ENCODE measurements around the gene TLDC2.

The TLDC2 gene

DNA sequence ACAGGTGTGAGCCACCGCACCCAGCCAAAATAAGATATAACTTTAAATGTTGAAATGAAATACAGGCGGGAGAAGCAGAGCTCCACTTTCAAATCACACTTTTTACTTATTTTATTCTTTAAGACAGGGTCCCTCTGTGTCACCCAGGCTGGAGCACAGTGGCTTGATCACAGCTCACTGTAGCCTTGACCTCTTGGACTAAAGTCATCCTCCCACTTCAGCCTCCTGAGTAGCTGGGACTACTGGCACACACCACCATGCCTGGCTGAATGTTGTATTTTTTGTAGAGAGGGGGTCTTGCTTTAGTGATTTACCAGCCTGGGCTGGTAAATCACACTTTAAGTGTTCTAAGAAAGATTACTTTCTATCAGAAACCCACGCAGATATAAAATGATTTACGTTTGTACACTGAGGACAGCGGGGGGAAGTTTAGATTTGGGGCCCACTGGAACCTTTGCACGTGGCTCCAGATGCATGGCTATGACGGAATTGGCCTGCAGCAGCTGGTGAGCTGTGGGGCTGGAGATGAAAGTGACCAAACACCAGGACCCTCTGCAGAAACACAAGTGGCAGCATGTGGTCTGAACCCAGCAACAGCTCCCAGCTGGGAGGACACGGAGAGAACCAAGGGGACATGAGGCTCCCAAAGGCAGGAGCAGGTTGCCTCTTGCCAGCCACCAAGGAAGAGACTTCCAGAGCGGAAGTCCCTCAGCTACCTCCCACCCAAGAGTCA, 26.4 kb upstream of the TLDC2 start:
- H3K27ac ChIP-seq: no peak overlapping the region
- DNase-seq (ENCODE audit: low read depth, low spot score): no peak

DNA sequence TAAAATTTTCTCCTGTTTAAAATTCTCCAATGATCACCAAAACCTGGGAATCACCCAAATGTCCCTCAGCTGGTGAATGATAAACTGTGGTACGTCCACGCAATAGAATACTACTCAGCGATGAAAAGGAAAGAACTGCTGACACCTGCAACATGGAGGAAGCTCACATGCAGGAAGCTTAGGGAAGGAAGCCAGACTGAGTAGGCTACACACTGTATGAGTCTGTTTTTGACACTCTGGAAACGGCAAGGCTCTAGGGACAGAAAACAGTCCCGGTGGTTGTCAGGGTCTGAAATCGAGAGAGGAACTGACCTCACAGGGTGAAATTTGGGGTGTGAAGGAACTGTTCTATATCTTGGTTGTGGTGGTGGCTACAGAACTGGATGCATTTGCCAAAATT, 25.2 kb upstream of the TLDC2 start:
- H3K27ac ChIP-seq: no peak overlapping the region

DNA sequence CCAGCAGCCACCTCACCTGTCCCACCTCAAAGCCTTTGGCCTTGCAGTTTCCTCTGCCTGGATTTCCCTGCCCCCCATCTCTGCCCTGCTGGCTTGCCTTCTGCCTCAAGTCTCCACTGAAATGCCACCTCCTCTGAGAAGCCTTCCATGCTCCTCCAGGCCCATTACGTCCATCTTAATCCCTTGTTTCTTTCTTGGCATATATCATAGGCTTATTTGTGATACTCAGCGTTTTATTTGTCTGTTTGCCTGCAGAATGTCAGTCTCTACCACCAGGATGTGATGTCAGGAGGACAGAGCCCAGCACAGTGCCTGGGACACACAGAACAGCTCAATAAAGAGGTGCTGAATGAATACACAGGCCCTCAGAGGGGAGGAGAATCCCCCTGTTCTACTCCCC, 24.4 kb upstream of the TLDC2 start:
- no peak overlapping the region for H3K27ac ChIP-seq
- DNase-seq (ENCODE audit: low read depth, low spot score): no peak

More for the DNA sequence above, 25.2 kb upstream of the TLDC2 start:
- no peak for DNase-seq (ENCODE audit: low read depth, low spot score)

- no peak for DNase-seq (ENCODE audit: low read depth, low spot score)
- no peak overlapping the region for H3K27ac ChIP-seq
Observed at GRCh38 chr20:36852187-36852586, 23.8 kb upstream of the TLDC2 start.

DNA sequence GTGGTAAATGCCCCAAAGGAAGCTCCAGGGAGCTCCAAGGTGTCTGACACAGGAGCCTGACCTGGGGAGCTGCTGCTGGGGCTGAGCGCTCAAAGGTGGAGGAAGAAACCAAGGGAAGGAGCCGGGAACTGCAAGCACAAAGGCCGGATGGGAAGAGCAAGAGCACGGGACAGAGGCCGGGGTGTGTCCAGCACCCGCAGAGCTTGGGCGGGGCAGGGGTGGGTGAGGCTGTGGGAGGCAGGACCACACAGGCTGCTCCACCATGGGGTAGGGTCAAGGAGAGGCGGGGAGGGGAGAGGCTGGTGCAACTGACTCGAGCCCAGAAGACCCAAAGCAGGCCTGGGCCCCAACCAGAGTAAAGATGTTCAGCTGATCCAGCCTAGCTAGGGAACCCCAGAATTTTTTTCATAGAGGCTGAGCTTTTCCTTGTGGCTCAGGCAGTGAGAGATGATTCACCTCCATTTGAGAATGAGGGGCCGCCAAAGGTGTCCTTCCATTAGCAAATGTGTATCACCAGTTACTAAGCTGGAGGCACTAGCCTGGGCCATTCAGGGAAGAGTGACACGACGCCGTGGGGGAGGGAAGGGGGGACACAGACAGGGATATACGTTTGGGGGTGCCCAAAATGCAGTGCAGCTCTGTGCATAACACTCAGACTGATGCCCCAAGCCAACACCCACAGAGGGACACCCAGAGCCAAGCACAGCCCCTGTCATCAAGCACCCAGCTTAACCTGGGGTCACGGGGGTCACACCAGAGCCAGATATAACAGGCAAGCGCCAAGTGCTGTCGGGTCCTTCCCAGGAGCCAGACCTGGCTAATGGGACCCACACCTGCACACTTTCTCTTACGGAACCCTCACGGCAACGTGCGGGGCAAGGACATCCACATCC, 21.3 kb upstream of the TLDC2 start:
- H3K27ac ChIP-seq: peak overlapping the region; percentile 38
- DNase-seq (ENCODE audit: low read depth, low spot score): no peak

- DNase-seq (ENCODE audit: low read depth, low spot score): no peak
- H3K27ac ChIP-seq: peak overlapping the region; percentile 38
Observed at GRCh38 chr20:36855241-36855657, 20.7 kb upstream of the TLDC2 start.

- peak overlapping the region; percentile 21 for H3K27ac ChIP-seq
- DNase-seq (ENCODE audit: low read depth, low spot score): no peak
Observed at GRCh38 chr20:36856195-36856594, 19.7 kb upstream of the TLDC2 start.

DNA sequence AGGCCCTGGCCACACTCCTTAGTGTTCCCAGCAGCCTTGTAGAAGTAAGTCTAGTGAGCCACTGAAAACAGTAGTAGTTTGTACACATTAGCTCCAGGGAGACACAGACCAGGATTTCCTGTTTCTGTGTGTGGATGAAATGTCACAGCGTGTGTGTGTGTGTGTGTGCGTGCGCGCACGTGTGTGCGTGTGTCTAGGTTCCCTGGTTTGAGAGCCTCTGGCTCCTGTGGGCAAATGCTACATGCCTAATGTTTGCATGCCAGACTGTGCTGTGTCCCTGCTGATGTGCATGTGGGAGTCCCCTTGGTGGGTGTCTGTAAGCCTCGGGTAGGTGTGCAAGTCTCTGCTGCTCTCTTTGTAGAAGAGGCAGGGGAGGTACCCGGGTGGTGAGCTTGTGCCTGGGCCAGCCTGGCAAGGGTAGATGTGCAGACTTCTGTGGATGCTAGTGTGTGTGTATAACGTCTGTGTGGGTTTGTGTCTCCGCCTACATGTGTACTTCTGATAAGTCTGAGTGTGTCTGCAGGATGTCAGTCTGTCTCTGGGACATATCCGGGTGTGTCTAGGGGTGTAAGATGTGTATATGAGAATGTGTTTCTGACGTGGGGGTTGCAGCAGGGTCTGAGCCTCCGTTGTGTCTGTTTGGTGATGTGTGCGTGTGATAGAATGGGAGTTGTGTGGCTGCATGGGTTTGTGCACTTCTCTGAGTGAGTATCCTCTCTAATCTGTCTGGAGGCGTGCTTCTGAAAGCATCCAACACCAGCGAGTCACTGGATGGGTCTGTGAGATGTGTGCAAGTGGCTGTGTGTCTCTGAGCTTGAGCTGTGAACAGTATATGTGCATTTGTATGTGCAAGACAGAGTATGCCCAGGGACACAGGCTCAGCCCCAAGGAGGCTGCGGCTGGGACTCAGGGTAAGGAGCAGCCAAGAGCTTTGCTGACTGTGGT, 19.0 kb upstream of the TLDC2 start:
- peak overlapping the region; percentile 82 for H3K27ac ChIP-seq
- DNase-seq (ENCODE audit: low read depth, low spot score): no peak

DNA sequence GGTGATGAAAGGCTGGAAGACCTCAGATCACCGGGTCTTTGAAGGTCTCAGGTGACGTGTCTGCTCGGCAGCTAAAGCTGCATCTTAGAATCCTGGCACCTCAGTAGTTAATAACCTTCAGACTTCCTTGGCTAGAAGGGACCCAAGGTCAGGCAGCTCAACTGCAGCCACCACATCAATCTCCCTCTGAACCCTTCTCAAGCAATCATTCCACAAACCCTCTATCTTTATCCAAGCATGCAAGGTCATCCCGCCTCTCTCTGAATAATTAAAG, 16.7 kb upstream of the TLDC2 start:
- DNase-seq (ENCODE audit: low read depth, low spot score): no peak
- H3K27ac ChIP-seq: peak overlapping the region; percentile 82

DNA sequence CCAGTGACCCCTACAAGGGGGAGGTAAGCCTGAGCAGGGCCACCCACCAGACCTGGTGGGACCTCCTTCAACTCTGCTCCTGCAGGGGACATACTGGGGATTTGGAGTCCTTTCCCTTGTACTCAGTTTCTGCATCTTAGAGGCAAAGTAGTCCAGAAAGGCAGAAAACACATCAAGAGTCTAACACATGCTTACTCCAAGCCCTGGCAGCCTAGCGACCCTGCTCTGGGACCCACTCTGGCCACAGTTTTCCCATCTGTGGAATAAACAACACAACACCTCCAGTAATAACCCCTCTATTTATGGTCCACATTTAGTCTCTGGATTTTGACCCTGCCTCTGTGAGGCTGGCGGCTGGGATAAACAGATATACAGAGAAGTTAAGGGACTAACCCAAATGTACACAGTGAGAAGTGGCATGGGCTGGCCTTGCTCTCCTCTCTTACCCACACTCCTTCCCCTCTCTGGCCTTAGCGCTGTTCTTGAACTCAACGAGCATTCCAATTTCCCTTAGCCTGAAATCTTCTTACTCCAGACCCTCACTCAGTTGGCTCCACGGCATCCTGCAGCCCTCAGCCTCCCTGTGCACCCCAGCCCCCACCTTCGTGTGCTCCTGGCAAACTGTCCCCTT, 16.1 kb upstream of the TLDC2 start:
- H3K27ac ChIP-seq: peak overlapping the region; percentile 82
- no peak for DNase-seq (ENCODE audit: low read depth, low spot score)

DNA sequence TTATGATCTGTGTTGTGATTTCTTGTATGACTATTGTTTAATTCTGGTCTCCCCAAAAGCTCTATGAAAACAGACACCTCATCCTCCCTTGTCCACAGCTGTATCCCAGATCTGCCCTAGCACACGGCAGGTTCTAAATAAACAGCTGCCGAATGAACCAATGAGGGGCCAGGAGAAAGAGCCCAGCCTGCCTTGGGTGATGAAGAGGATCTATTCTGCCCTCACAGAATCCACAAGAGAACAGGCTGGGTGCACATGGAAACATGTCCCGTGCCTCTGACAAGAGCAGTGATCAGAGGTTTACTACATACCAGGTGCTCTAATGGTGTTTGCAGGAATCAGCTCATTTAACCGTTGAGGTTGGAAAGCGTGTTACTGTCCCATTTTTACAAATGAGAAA, 15.6 kb upstream of the TLDC2 start:
- no peak overlapping the region for H3K27ac ChIP-seq

GRCh38 chr20:36860811-36861624, 14.9 kb upstream of the TLDC2 start:
- H3K27ac ChIP-seq: no peak overlapping the region
- DNase-seq (ENCODE audit: low read depth, low spot score): no peak

More for the DNA sequence above, 15.6 kb upstream of the TLDC2 start:
- no peak for DNase-seq (ENCODE audit: low read depth, low spot score)

DNA sequence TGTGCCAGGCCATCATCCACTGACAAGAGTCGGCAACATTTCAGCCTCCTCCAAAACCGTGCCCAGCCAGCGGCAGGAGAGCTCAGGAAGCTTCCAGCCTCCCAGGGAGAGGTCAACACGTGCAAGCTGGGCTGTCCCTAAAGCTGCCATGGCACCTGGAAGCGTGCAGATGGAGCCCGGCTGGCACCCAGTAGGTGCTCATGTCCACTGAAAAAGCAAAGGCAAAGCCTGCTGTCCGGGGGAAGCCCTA, 14.4 kb upstream of the TLDC2 start:
- no peak for DNase-seq (ENCODE audit: low read depth, low spot score)
- H3K27ac ChIP-seq: no peak overlapping the region

GRCh38 chr20:36861875-36862801, 13.8 kb upstream of the TLDC2 start:
- peak; percentile 88 for DNase-seq (ENCODE audit: low read depth, low spot score)
- H3K27ac ChIP-seq: peak overlapping the region; percentile 86

DNA sequence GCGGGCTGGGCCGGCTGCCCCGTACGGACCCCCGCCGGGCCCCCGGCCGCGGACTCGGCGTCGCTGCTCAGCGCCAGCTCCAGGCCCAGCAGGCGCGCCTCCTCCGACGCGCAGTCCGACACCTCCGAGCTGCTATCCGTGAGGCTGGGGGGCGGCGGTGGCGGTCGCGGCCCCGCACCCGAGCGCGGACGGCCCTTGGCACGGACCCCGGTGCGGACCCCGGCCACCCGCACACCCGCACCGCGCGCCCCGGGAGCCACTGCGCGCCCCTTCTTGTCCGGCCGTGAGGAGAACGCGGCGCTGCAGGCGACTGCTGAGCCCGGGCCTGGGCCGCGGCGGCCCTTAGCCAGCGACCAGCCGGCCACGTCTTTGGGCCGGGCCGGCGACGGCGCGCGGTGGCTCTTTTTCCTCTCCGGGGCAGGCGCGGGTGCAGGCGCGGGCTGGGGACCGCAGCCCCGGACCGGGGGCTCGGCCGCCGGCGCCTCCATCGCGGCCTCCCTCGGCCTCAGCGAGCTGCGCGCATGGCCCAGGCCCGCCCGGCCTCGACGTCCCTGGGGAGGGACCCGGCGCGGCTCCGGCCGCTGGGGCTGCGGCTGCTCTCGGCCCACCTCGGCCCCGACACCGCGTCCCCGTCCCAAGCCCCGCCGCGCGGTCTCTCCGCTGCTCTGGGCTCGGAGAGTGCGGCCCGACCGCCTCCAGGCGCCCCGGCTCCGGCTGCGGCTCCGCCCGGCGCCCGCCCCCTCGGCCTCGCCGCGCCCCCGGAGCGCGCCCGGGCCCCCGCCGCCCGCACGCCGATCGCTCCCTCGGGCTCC, 12.9 kb upstream of the TLDC2 start:
- peak overlapping the region; percentile 86 for H3K27ac ChIP-seq

GRCh38 chr20:36865076-36865860, 10.7 kb upstream of the TLDC2 start:
- no peak for DNase-seq (ENCODE audit: low read depth, low spot score)
- H3K27ac ChIP-seq: no peak overlapping the region

More for the DNA sequence above, 12.9 kb upstream of the TLDC2 start:
- DNase-seq (ENCODE audit: low read depth, low spot score): no peak

GRCh38 chr20:36865861-36866149, 10.1 kb upstream of the TLDC2 start:
- DNase-seq (ENCODE audit: low read depth, low spot score): no peak
- no peak overlapping the region for H3K27ac ChIP-seq

Data from epithelial cell of prostate (primary cell).